DND-41 (cell line): Measurements from ENCODE around the gene ACSS3.

Experiments used
- ATAC-seq: fragments of 200-7000 bp; cut with Tn5 transposase; 3 replicates; pipeline ENCODE4 v1.9.1; 2021; ENCODE audit warnings: low read depth; ENCODE audit not compliant: insufficient read depth
- DNase-seq: peaks from one replicate; pipeline ENCODE4 v3.0.0-alpha.2; 2020
- H2AFZ ChIP-seq: 2 replicates; pipeline ENCODE4 v1.6.0; 2012; ENCODE audit warnings: low read depth, low read length
- H3K27ac ChIP-seq: 2 replicates; pipeline ENCODE4 v1.5.1; 2012; ENCODE audit warnings: low read length, inconsistent platforms
- H3K27me3 ChIP-seq: fragments of 200-600 bp; sonication (generic); 2 replicates; pipeline ENCODE4 v1.6.0; 2012; ENCODE audit warnings: low read length, mild to moderate bottlenecking, inconsistent platforms; ENCODE audit not compliant: insufficient read depth, poor library complexity
- H3K36me3 ChIP-seq: 2 replicates; pipeline ENCODE4 v1.5.1; 2012; ENCODE audit warnings: low read length, inconsistent platforms; ENCODE audit not compliant: insufficient read depth
- H3K4me1 ChIP-seq: 2 replicates; pipeline ENCODE4 v1.5.1; 2012; ENCODE audit warnings: mild to moderate bottlenecking, low read length; ENCODE audit not compliant: insufficient read depth
- H3K4me2 ChIP-seq: 2 replicates; pipeline ENCODE4 v1.6.0; 2012; ENCODE audit warnings: mild to moderate bottlenecking, moderate library complexity, low read length, inconsistent platforms; ENCODE audit not compliant: insufficient read depth
- H3K4me3 ChIP-seq, 2 experiments: fragments of 200-600 bp in 1 of 2; shearing (Covaris generic) in 1 of 2; 2 replicates each; pipeline ENCODE4 v1.5.1; 2012 to 2016; ENCODE audit warnings: inconsistent platforms in 2 of 2, low read length in 2 of 2, mild to moderate bottlenecking in 2 of 2, low read depth in 1 of 2, moderate library complexity in 1 of 2
- H3K79me2 ChIP-seq: 2 replicates; pipeline ENCODE4 v1.6.0; 2012; ENCODE audit warnings: low read length, inconsistent platforms; ENCODE audit not compliant: insufficient read depth
- H3K9ac ChIP-seq: 2 replicates; pipeline ENCODE4 v1.6.0; 2012; ENCODE audit warnings: low read depth, mild to moderate bottlenecking, inconsistent platforms, low read length, moderate library complexity
- H3K9me3 ChIP-seq: 2 replicates; pipeline ENCODE4 v1.5.1; 2012; ENCODE audit warnings: low read length, moderate library complexity, mild to moderate bottlenecking, inconsistent platforms; ENCODE audit not compliant: insufficient read depth, severe bottlenecking
- H4K20me1 ChIP-seq: 2 replicates; pipeline ENCODE4 v1.6.0; 2012; ENCODE audit warnings: low read length; ENCODE audit not compliant: insufficient read depth
- EZH2 ChIP-seq: IDR thresholded peaks from 3 replicates; pipeline ENCODE4 v1.6.1; 2012; ENCODE audit warnings: borderline replicate concordance, low read depth, mild to moderate bottlenecking, moderate library complexity, low read length, inconsistent platforms; ENCODE audit not compliant: severe bottlenecking
- TF ChIP-seq, protein P1 (sequence below): IDR thresholded peaks from 2 replicates; pipeline ENCODE4 v1.5.1; 2012; ENCODE audit warnings: borderline replicate concordance, low read length, moderate library complexity, mild to moderate bottlenecking; ENCODE audit not compliant: poor library complexity, severe bottlenecking; ENCODE audit errors: extremely low read depth

ACSS3 gene

DNA sequence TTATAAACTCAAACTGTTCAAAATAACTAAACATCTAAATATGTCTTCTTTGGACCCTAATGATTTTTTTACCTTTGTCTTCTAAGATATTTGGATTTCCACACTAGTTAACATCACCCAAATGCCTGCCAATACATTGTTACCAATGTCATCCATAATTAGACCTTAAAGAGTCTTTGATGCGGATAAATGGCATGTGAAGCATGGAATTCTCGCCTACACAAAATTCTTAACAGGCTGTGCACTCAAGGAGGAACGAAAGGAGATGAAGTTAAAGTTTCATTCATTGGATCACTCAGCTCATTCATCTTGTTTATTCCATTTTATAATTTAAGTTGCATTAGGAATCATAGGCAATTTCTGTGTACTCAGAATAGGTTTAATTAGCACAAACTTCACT is 219.7 kb downstream of the ACSS3 start:
- Histone ChIP-seq H3K27ac (no peak overlapping the region), H3K36me3 (no peaks in the 10 kb centered on the region), H3K27me3 (no peaks in the 10 kb centered on the region), H2AFZ (no peak overlapping the region), H3K4me2 (no peak overlapping the region), H4K20me1 (no peaks in the 10 kb centered on the region), H3K4me3 (no peak overlapping the region), H3K9me3 (no peaks in the 10 kb centered on the region), H3K79me2 (no peaks in the 10 kb centered on the region), H3K4me1 (no peaks in the 10 kb centered on the region), H3K9ac (no peak overlapping the region)
- DNase-seq (no peak), ATAC-seq (no peak)
- TF ChIP-seq EZH2, result no peak
- TF ChIP-seq, protein P1, sequence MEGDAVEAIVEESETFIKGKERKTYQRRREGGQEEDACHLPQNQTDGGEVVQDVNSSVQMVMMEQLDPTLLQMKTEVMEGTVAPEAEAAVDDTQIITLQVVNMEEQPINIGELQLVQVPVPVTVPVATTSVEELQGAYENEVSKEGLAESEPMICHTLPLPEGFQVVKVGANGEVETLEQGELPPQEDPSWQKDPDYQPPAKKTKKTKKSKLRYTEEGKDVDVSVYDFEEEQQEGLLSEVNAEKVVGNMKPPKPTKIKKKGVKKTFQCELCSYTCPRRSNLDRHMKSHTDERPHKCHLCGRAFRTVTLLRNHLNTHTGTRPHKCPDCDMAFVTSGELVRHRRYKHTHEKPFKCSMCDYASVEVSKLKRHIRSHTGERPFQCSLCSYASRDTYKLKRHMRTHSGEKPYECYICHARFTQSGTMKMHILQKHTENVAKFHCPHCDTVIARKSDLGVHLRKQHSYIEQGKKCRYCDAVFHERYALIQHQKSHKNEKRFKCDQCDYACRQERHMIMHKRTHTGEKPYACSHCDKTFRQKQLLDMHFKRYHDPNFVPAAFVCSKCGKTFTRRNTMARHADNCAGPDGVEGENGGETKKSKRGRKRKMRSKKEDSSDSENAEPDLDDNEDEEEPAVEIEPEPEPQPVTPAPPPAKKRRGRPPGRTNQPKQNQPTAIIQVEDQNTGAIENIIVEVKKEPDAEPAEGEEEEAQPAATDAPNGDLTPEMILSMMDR, result no peak

DNA sequence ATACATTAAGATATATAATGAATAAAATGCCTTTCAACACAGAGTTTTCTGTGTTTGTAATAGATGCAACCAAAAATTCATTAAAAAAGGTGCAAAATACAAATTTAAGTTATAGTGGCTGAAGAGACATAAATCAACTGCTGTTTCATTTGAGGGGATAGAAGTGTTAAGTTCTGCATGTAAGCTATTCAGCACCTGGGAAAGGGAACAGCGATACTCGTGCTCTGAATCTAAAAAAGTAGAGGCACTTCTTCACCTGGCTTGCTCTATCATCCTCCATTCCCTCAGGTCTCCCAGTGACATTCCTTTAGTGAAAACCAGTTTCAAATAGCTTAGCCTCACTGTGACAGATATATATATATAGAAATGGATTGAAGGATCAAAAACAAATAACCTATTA is 222.6 kb downstream of the ACSS3 start:
- Histone ChIP-seq H4K20me1 (no peaks in the 10 kb centered on the region), H3K4me1 (no peaks in the 10 kb centered on the region), H3K27me3 (no peaks in the 10 kb centered on the region), H2AFZ (no peak overlapping the region), H3K27ac (no peak overlapping the region), H3K4me3 (no peak overlapping the region), H3K36me3 (no peaks in the 10 kb centered on the region), H3K79me2 (no peaks in the 10 kb centered on the region), H3K9me3 (no peaks in the 10 kb centered on the region), H3K4me2 (no peak overlapping the region), H3K9ac (no peak overlapping the region)
- TF ChIP-seq, protein P1, result no peak
- TF ChIP-seq EZH2, result no peak
- no peak for DNase-seq
- no peak for ATAC-seq

DNA sequence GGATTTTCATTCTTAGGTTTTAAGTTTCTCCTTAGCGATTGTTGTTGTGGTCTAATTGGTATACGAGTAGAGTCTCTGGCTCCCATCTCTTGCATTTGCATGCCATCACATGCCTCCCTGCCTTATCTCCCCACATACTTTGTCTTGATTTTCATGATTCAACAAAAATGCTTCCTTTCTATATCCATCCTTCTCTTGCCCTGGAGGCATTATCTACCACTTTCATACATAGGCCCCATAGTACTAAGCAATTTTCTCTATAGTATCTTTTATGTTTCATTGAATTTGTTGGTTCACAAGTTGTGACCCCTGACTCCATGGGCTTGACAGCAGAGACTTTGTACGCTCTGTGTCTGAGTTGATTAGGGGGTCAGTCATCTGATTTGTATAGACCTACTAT is 226.1 kb downstream of the ACSS3 start:
- no peaks in the 10 kb centered on the region for H3K4me1 ChIP-seq
- H2AFZ ChIP-seq, result no peak overlapping the region
- DNase-seq (no peak), ATAC-seq (no peak)
- no peak overlapping the region for H3K4me2 ChIP-seq
- H3K4me3 ChIP-seq, result no peak overlapping the region
- no peaks in the 10 kb centered on the region for H3K36me3 ChIP-seq
- H4K20me1 ChIP-seq, result no peaks in the 10 kb centered on the region
- no peak overlapping the region for H3K9ac ChIP-seq
- H3K27me3 ChIP-seq, result no peaks in the 10 kb centered on the region
- H3K27ac ChIP-seq, result no peak overlapping the region
- no peaks in the 10 kb centered on the region for H3K9me3 ChIP-seq
- H3K79me2 ChIP-seq, result no peaks in the 10 kb centered on the region
- TF ChIP-seq EZH2, result no peak
- TF ChIP-seq, protein P1, result no peak
